Measurements from ENCODE around the gene ENOX1. TPM values are rescaled to one million over a fixed set of nuclear protein-coding genes. Genes with fewer than 3 reads are reported as not detected.

The ENOX1 gene
- polyA plus RNA-seq, 3 donors, result 0.04 TPM; not detected in 2

GRCh38 chr13:43579321-43579720 is 207.5 kb downstream of the ENOX1 start:
- Mint-ChIP-seq H3K9me3 (peaks cover 0 to 3% (median 0%) of the 10 kb centered on the region in 7 donors), H3K36me3 (no peaks in the 10 kb centered on the region), H3K27me3 (ENCODE audit: low read depth in 3 of 3) (peaks cover 0 to 1% (median 0%) of the 10 kb centered on the region in 3 donors), H3K4me1 (no peaks in the 10 kb centered on the region), H3K4me3 (no peak overlapping the region), H3K27ac (no peak overlapping the region)
- no peaks in the 10 kb centered on the region for H3K36me3 ChIP-seq (replicated peaks in 1 of 2; ENCODE audit: control insufficient read depth in 1 of 2, insufficient read depth in 2 of 2, low read length in 2 of 2)
- no peaks in the 10 kb centered on the region for H3K27me3 ChIP-seq (ENCODE audit: control insufficient read depth in 2 of 2, insufficient read depth in 2 of 2, low read length in 2 of 2)
- no peaks in the 10 kb centered on the region for H3K4me1 ChIP-seq (ENCODE audit: control insufficient read depth in 1 of 2, insufficient read depth in 2 of 2, low read length in 2 of 2)
- no peak overlapping the region for H3K27ac ChIP-seq (ENCODE audit: low read depth in 1 of 2, low read length in 2 of 2)
- no peak overlapping the region for H3K4me3 ChIP-seq (replicated peaks in 1 of 3; ENCODE audit: low read depth in 2 of 3, low read length in 3 of 3)
- H3K4me2 ChIP-seq (replicated peaks; ENCODE audit: extremely low read depth, low read length, poor library complexity, severe bottlenecking), result no peak overlapping the region
- no peaks in the 10 kb centered on the region for H3K79me2 ChIP-seq (ENCODE audit: insufficient read depth, low read length)
- DNase-seq, result no peak
- no peak overlapping the region for H3K9ac ChIP-seq (ENCODE audit: insufficient read depth, low read length, poor library complexity, severe bottlenecking)
- intact Hi-C loops (cut with micrococcal nuclease), result no loop called here
- no peak overlapping the region for H2AFZ ChIP-seq (ENCODE audit: insufficient read depth, low read depth, low read length, poor library complexity, severe bottlenecking)
- H3K9me3 ChIP-seq (replicated peaks in 1 of 2; ENCODE audit: control insufficient read depth in 1 of 2, insufficient read depth in 1 of 2, low read length in 2 of 2), result no peaks in the 10 kb centered on the region
- no peak for TF ChIP-seq CTCF (IDR thresholded peaks at IDR 0.05)
- H4K20me1 ChIP-seq (ENCODE audit: insufficient read depth, low read length), result no peaks in the 10 kb centered on the region

GRCh38 chr13:43574605-43575004 is 212.2 kb downstream of the ENOX1 start:
- H4K20me1 ChIP-seq (ENCODE audit: insufficient read depth, low read length), result no peaks in the 10 kb centered on the region
- Mint-ChIP-seq H3K9me3 (peaks cover 0 to 3% (median 0%) of the 10 kb centered on the region in 7 donors), H3K4me3 (no peak overlapping the region), H3K4me1 (peaks cover 3% of the 10 kb centered on the region), H3K27ac (no peak overlapping the region), H3K27me3 (ENCODE audit: low read depth in 3 of 3) (no peaks in the 10 kb centered on the region), H3K36me3 (no peaks in the 10 kb centered on the region)
- H2AFZ ChIP-seq (ENCODE audit: insufficient read depth, low read depth, low read length, poor library complexity, severe bottlenecking), result no peak overlapping the region
- H3K79me2 ChIP-seq (ENCODE audit: insufficient read depth, low read length), result no peaks in the 10 kb centered on the region
- no peaks in the 10 kb centered on the region for H3K4me1 ChIP-seq (ENCODE audit: control insufficient read depth in 1 of 2, insufficient read depth in 2 of 2, low read length in 2 of 2)
- WGBS (ENCODE audit: insufficient coverage), result no CpG with 5 or more reads among the region's 4 CpGs
- TF ChIP-seq CTCF (IDR thresholded peaks at IDR 0.05), result no peak
- H3K4me3 ChIP-seq (replicated peaks in 1 of 3; ENCODE audit: low read depth in 2 of 3, low read length in 3 of 3), result no peak overlapping the region
- H3K9me3 ChIP-seq (replicated peaks in 1 of 2; ENCODE audit: control insufficient read depth in 1 of 2, insufficient read depth in 1 of 2, low read length in 2 of 2), result no peaks in the 10 kb centered on the region
- no peak overlapping the region for H3K4me2 ChIP-seq (replicated peaks; ENCODE audit: extremely low read depth, low read length, poor library complexity, severe bottlenecking)
- no peak overlapping the region for H3K9ac ChIP-seq (ENCODE audit: insufficient read depth, low read length, poor library complexity, severe bottlenecking)
- H3K27ac ChIP-seq (ENCODE audit: low read depth in 1 of 2, low read length in 2 of 2), result no peak overlapping the region
- H3K36me3 ChIP-seq (replicated peaks in 1 of 2; ENCODE audit: control insufficient read depth in 1 of 2, insufficient read depth in 2 of 2, low read length in 2 of 2), result no peaks in the 10 kb centered on the region
- intact Hi-C loops (cut with micrococcal nuclease), result no loop called here
- no peak for DNase-seq
- H3K27me3 ChIP-seq (ENCODE audit: control insufficient read depth in 2 of 2, insufficient read depth in 2 of 2, low read length in 2 of 2), result no peaks in the 10 kb centered on the region
